HFFc6 (cell line): ENCODE data around the gene H6PD. TPM values are rescaled to one million over a fixed set of nuclear protein-coding genes. Genes with fewer than 3 reads are reported as not detected.

Experiments
- DNase-seq: peaks from one replicate; pipeline ENCODE4 v3.0.0-alpha.2; 2018
- H3K27ac Mint-ChIP-seq: 2 replicates; pipeline ENCODE4 v1.8.0; 2020; ENCODE audit warnings: mild to moderate bottlenecking, mixed read lengths
- H3K27me3 Mint-ChIP-seq: 2 replicates; pipeline ENCODE4 v1.8.0; 2021; ENCODE audit warnings: mild to moderate bottlenecking, moderate library complexity, mixed read lengths; ENCODE audit not compliant: insufficient read depth
- H3K36me3 Mint-ChIP-seq: 2 replicates; pipeline ENCODE4 v1.8.0; 2021; ENCODE audit warnings: low read depth, mixed read lengths
- H3K4me1 Mint-ChIP-seq: 2 replicates; pipeline ENCODE4 v1.8.0; 2020; ENCODE audit warnings: low read depth, mixed read lengths
- H3K4me3 Mint-ChIP-seq: 2 replicates; pipeline ENCODE4 v1.8.0; 2020; ENCODE audit warnings: mild to moderate bottlenecking, moderate library complexity, mixed read lengths
- H3K9me3 Mint-ChIP-seq: 2 replicates; pipeline ENCODE4 v1.8.0; 2020; ENCODE audit warnings: mild to moderate bottlenecking, mixed read lengths
- CTCF ChIP-seq: fragments of 200-600 bp; sonication (generic); IDR thresholded peaks from 2 replicates; pipeline ENCODE4 v1.5.0; 2021; ENCODE audit warnings: antibody characterized with exemption, mild to moderate bottlenecking
- total RNA-seq, 6 experiments: library from RNA; stranded (reverse); fragmentation: NEBNext Ultra II Directional; extraction: Animal tissue kit (Norgen Biotek cat#: 25700); gene quantifications; 2 replicates in 1 of 6; 3 replicates in 5 of 6; pipeline ENCODE4 v1.2.3, GENCODE V29; 2021

Gene H6PD
- total RNA-seq, 6 experiments from 2014 or later = 14.6 to 19.6 (median 16.1) TPM

GRCh38 chr1:9293533-9294404 is 59.2 kb downstream of the H6PD start:
- H3K9me3 Mint-ChIP-seq = peaks cover 4% of the 10 kb centered on the region; the same call in 1 of the 2 replicates
- H3K4me1 Mint-ChIP-seq = peaks cover 25% of the 10 kb centered on the region
- peak; percentile 18 for DNase-seq
- TF ChIP-seq CTCF = no peak; the same call in 1 of the 2 replicates
- H3K27ac Mint-ChIP-seq = no peak overlapping the region
- no peaks in the 10 kb centered on the region for H3K27me3 Mint-ChIP-seq
- H3K36me3 Mint-ChIP-seq = peaks cover 22% of the 10 kb centered on the region; the same call in 1 of the 2 replicates
- H3K4me3 Mint-ChIP-seq = no peak overlapping the region

GRCh38 chr1:9294405-9294773 is 59.8 kb downstream of the H6PD start:
- Mint-ChIP-seq H3K27ac (no peak overlapping the region), H3K4me1 (peaks cover 26% of the 10 kb centered on the region), H3K36me3 (peaks cover 22% of the 10 kb centered on the region; the same call in 1 of the 2 replicates), H3K9me3 (no peaks in the 10 kb centered on the region), H3K4me3 (no peak overlapping the region), H3K27me3 (no peaks in the 10 kb centered on the region)
- TF ChIP-seq CTCF = no peak
- peak; percentile 88 for DNase-seq

GRCh38 chr1:9294910-9295636 is 60.5 kb downstream of the H6PD start:
- peak; percentile 66 for DNase-seq
- Mint-ChIP-seq H3K36me3 (peaks cover 22% of the 10 kb centered on the region; the same call in 1 of the 2 replicates), H3K9me3 (no peaks in the 10 kb centered on the region), H3K27ac (no peak overlapping the region), H3K4me3 (peak overlapping the region; percentile 24; the same call in 1 of the 2 replicates), H3K27me3 (no peaks in the 10 kb centered on the region), H3K4me1 (peaks cover 26% of the 10 kb centered on the region)
- 0 out of 2 replicates have a peak, but pooled peaks have one; percentile 25 for TF ChIP-seq CTCF

- Mint-ChIP-seq H3K9me3 (no peaks in the 10 kb centered on the region), H3K36me3 (peaks cover 29% of the 10 kb centered on the region)
Observed at GRCh38 chr1:9295884-9296283, 61.3 kb downstream of the H6PD start.

More at GRCh38 chr1:9295884-9296283, 61.3 kb downstream of the H6PD start:
- TF ChIP-seq CTCF = no peak
- Mint-ChIP-seq H3K4me3 (no peak overlapping the region), H3K27me3 (no peaks in the 10 kb centered on the region), H3K4me1 (peaks cover 27% of the 10 kb centered on the region), H3K27ac (no peak overlapping the region)
- no peak for DNase-seq
